Erythroblast (primary cell): ENCODE data around the gene ATP8A1.
A peak's percentile ranks its signal among the peaks of the same experiment; 100 is the strongest.

Experiments used
- DNase-seq, 2 experiments: peaks; one replicate each; lab custom pipeline; 2025; lab: John Stamatoyannopoulos, UW
- GATA1 ChIP-seq: IDR thresholded peaks from 2 replicates; pipeline ENCODE4 v1.6.1; 2011; ENCODE audit warnings: low read depth, mild to moderate bottlenecking, control low read depth, low read length, moderate library complexity
- POLR2A ChIP-seq: IDR thresholded peaks from 2 replicates; pipeline ENCODE4 v1.6.1; 2011; ENCODE audit warnings: mild to moderate bottlenecking, low read length

ATP8A1 gene

GRCh38 chr4:42642101-42642797 is 14.7 kb downstream of the ATP8A1 start:
- peak in 1 of 2 experiments; percentile 32 for DNase-seq
- no peak for TF ChIP-seq POLR2A

- no peak for DNase-seq
- no peak for TF ChIP-seq GATA1
These were observed 15.2 kb downstream of the ATP8A1 start for GRCh38 chr4:42641656-42642055.

GRCh38 chr4:42641161-42641560 is 15.7 kb downstream of the ATP8A1 start:
- TF ChIP-seq POLR2A: no peak
- TF ChIP-seq GATA1: no peak
- DNase-seq: no peak

- DNase-seq: no peak
- no peak for TF ChIP-seq GATA1
- no peak for TF ChIP-seq POLR2A
These were observed 16.3 kb downstream of the ATP8A1 start for GRCh38 chr4:42640613-42641012.

DNA sequence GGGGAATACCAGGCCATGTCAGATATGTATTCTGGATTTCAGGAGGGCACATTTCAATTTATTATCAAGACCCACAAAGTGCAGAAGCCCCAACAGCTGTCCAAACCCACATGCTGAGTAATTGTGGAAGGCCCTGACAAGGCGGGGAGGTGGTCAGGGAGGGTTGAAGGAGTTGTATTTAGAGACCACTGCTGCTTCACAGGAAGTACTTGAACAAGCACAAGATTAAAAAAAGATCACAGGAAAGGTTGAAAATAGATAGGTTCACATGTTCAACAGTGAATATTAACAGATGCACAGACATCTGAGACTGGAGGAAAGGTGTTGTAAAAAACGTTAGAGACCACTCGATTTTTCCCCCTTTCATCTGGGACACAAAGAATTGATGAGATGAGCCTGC is 17.9 kb downstream of the ATP8A1 start:
- TF ChIP-seq GATA1: no peak
- TF ChIP-seq POLR2A: no peak
- peak in 1 of 2 experiments; percentile 6 for DNase-seq

- no peak for DNase-seq
- TF ChIP-seq POLR2A (no peak), GATA1 (no peak)
These were observed 18.6 kb downstream of the ATP8A1 start for GRCh38 chr4:42638321-42638720.

DNA sequence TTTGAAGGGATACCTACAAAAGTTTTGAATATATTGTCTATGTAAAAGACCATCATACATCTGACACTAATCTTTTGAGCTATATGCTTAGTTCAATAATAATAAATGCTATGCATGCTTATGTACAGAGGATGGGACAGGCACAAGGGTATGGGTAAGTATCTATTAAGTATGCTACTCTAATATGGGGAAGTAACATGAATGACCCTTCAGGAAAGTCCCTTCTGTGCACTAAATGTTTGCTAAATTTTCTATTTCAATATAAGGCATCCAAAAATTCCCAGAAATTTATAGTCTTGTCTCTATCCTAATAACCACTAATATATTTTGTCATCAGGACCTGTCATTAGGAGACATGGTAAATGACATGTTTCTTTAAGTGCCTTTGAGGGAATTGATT is 19.0 kb downstream of the ATP8A1 start:
- DNase-seq: no peak
- no peak for TF ChIP-seq POLR2A

GRCh38 chr4:42637104-42637503 is 19.8 kb downstream of the ATP8A1 start:
- TF ChIP-seq POLR2A (no peak), GATA1 (no peak)
- no peak for DNase-seq

- no peak for DNase-seq
- TF ChIP-seq POLR2A (no peak), GATA1 (no peak)
These were observed 20.3 kb downstream of the ATP8A1 start for GRCh38 chr4:42636645-42636949.

DNA sequence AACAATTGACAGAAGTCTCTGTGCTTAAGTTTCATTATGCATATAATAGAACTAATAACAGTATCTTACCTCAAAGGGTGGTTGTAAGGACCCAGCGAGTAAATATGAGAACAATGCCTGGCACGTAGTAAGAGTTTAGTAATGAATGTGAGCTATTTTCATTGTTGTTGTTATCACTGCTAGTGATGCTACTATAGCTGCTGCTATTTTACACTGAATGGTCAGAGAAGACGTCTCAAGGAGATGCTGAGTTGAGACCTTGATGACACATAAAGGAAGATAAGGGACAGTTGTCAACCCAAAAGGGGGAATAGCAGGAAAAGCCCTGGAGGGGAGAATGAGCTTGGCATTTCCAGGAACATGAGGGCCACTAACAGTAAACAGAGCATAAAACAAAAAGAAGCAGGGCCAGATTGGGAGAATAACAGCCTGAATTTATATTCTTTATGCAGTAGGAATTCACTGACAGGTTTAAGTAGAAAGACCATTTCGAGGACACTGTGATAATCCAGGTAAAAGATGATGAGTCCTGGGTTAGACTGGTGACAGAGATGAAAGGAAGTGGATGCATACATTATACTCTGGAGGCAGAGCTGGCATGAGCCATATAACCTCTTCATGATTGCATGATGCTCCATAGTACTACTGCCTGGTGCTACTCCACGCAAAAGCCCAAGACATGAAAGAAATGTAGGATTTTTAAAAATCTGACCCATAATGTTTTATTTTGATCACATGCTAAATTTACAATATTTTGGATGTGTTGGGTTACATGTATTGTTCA is 23.1 kb downstream of the ATP8A1 start:
- no peak for DNase-seq
- TF ChIP-seq POLR2A (no peak), GATA1 (no peak)

GRCh38 chr4:42632653-42633382 is 24.1 kb downstream of the ATP8A1 start:
- TF ChIP-seq POLR2A: no peak
- no peak for TF ChIP-seq GATA1
- no peak for DNase-seq

DNA sequence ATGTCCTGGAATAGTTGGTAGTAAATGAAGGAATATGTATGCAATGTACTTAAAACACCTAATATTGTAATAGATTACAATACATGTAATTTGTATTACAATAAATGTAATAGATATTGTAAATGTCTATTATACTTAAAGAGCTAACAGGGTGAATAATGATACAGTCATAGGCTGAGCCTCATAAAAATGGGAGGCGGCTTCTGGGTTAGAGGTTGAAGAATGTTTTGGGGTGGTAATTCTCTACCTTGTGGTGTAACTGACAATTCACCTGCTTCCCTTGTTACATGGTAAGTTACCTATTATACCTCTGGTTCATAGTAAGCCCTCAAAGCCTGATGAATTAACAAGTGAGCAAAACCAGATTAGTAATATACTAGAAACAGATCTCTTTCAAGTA is 26.0 kb downstream of the ATP8A1 start:
- DNase-seq: no peak
- TF ChIP-seq GATA1 (no peak), POLR2A (no peak)

- no peak for TF ChIP-seq POLR2A
- TF ChIP-seq GATA1: no peak
- no peak for DNase-seq
These were observed 28.2 kb downstream of the ATP8A1 start for GRCh38 chr4:42628740-42629139.

- peak; percentile 4 to 32 for DNase-seq
- no peak for TF ChIP-seq GATA1
- no peak for TF ChIP-seq POLR2A
These were observed 28.8 kb downstream of the ATP8A1 start for GRCh38 chr4:42627885-42628646.
